ENCODE results near the gene ADAMTSL4.

- TF ChIP-seq EZH2 (optimal IDR thresholded peaks at IDR 0.05; ENCODE audit: low read depth, low read length): no peak
- TF ChIP-seq, protein P1, sequence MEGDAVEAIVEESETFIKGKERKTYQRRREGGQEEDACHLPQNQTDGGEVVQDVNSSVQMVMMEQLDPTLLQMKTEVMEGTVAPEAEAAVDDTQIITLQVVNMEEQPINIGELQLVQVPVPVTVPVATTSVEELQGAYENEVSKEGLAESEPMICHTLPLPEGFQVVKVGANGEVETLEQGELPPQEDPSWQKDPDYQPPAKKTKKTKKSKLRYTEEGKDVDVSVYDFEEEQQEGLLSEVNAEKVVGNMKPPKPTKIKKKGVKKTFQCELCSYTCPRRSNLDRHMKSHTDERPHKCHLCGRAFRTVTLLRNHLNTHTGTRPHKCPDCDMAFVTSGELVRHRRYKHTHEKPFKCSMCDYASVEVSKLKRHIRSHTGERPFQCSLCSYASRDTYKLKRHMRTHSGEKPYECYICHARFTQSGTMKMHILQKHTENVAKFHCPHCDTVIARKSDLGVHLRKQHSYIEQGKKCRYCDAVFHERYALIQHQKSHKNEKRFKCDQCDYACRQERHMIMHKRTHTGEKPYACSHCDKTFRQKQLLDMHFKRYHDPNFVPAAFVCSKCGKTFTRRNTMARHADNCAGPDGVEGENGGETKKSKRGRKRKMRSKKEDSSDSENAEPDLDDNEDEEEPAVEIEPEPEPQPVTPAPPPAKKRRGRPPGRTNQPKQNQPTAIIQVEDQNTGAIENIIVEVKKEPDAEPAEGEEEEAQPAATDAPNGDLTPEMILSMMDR (IDR thresholded peaks at IDR 0.05; ENCODE audit: low read length): no peak
These were observed 18.6 kb upstream of the ADAMTSL4 start for GRCh38 chr1:150530491-150531159.

All from MM.1S (cell line).